ENCODE measurements around the gene TOB2. TPM values are rescaled to one million over a fixed set of nuclear protein-coding genes. Genes with fewer than 3 reads are reported as not detected.
A peak's percentile ranks its signal among the peaks of the same experiment; 100 is the strongest.

TOB2 gene, protein sequence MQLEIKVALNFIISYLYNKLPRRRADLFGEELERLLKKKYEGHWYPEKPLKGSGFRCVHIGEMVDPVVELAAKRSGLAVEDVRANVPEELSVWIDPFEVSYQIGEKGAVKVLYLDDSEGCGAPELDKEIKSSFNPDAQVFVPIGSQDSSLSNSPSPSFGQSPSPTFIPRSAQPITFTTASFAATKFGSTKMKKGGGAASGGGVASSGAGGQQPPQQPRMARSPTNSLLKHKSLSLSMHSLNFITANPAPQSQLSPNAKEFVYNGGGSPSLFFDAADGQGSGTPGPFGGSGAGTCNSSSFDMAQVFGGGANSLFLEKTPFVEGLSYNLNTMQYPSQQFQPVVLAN
- polyA plus RNA-seq (ENCODE audit: low read depth in 6 of 6), result 10 to 100 TPM; 14.0 to 24.0 (median 22.2) TPM

DNA sequence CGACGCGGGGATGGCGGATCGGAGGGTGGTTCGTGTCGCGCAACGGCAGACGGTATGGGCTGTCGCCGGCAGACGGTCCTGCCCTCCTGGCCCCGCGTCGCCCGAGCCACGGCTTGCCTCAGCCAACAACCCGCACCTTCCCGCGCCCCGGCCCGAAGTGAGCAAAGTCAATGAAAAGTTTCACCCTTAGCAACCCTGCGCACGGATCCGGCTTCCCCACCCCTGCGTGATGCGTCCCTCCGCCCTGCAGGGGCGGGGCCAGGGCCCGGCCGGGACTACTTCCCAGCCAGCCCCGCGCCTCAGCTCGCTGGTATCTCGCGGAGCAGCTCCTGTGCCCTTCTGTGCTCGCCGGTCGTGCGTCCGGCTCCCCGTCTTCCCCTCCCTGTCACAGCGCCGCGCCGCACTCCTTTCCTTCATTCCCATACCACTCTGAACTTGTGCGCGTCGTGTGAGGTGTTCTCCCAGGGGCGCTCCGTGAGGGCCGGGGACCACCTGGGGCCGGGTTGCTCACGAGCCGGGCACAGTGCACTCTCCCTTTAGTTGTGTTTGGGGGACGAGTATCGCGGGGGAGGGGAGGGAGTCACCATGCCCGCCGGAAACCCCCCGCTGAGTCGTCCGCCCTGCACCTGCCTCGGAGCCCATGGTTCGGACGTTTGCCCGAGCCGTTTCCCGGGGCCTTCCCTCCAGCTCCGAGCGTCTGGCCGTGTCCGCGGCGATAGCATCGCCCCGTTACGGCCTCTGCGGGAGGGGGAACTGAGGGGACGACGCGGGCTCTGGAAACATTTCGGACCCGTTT lies at the start of gene TOB2:
TSS of gene TOB2 (minus strand) at position 163 of the 796 bp plus-strand sequence. CDS start 9,456 bp downstream, outside the sequence.
- Mint-ChIP-seq H3K4me3 (peak within 1 kb of the TSS; percentile 84 to 100 (median 93)), H3K9me3 (no peaks in the 10 kb centered on the region), H3K27me3 (no peaks in the 10 kb centered on the region), H3K27ac (peak within 1 kb of the TSS; percentile 94 to 99 (median 99)), H3K36me3 (no peaks in the 10 kb centered on the region), H3K4me1 (peaks cover 33 to 47% (median 45%) of the 10 kb centered on the region in 3 donors)
- DNase-seq, result peak; percentile 96
- peak; percentile 50 to 59 for ATAC-seq (ENCODE audit: low read depth in 2 of 2)

DNA sequence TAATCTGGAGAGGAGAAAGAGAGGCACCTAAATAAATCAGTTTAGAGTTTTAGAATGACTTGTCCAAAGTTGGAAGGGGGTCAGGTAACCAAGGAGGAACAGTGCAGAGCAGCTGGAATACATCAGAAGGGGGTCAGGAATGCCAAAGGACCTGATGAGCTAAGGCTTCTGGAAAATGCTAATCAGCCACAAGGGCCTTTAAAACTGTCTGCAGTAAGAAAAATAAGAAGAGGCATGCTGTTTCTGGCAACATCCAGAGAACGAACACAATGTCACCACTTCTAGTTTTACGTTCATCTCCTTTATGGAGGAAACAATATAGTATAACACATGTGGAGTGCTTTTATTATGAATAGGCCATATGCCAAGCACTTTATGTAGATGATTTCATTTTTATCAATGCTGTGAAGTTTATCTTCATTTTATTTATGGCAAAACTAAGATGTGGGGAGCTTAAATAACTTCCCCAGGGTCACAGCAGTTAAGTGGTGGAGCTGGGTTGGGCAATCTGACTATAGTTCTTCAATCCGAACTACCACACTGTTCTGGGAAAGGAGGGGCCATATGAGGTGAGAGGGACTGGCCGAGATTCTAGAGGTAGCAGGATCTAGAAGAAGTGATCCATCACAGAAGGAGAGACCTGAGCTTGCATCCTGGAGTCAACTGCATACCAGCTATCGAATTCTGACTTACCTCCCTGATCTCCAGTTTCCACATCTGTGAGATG lies 44.9 kb upstream of the TOB2 start:
- DNase-seq (no peak), ATAC-seq (ENCODE audit: low read depth in 2 of 2) (no peak)
- no peaks in the 10 kb centered on the region for H3K27me3 Mint-ChIP-seq
- no peaks in the 10 kb centered on the region for H3K9me3 Mint-ChIP-seq
- H3K4me1 Mint-ChIP-seq, result peaks cover 36 to 59% (median 47%) of the 10 kb centered on the region in 3 donors
- H3K4me3 Mint-ChIP-seq, result no peak overlapping the region
- peak overlapping the region in 3 of 6 donors; percentile 40 to 74 (median 66) for H3K27ac Mint-ChIP-seq
- H3K36me3 Mint-ChIP-seq, result no peaks in the 10 kb centered on the region

DNA sequence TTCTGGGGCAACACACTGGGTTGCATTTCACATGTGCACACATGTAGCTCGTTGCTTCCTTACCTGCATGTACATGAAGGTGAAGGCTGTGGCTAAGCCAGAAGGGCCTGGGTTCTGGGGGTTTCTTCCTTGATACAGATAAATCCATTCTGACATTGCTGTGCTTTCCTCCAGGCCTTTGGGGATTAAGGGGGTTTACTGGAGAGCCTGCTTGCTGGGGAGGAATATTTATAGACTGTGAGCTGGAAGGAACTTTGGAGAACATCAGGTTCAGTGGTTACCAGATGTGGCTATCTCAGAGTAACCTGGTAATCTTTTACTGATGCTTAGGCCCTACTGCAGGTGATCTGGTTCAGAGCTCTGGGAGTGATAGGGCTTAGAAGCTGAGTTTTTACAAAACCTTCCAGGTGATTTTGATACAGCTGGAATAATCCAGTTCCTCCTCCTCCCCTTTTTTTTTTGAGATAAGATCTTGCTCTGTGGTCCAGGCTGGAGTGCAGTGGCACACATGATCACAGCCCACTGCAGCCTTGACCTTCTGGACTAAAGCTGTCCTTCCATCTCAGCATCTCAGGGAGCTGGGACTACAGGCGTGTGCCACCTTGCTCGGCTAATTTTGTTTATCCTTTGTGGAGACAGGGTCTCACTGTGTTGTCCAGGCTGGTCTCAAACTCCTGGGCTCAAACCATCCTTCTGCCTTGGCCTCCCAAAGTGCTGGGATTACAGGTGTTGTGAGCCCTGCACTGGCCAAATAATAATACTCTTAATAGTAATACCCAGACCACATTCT lies 42.2 kb upstream of the TOB2 start:
- H3K4me3 Mint-ChIP-seq, result no peak overlapping the region
- no peaks in the 10 kb centered on the region for H3K36me3 Mint-ChIP-seq
- peak overlapping the region in 4 of 6 donors; percentile 16 to 80 (median 46) for H3K27ac Mint-ChIP-seq
- DNase-seq (no peak), ATAC-seq (ENCODE audit: low read depth in 2 of 2) (no peak)
- H3K9me3 Mint-ChIP-seq, result no peaks in the 10 kb centered on the region
- no peaks in the 10 kb centered on the region for H3K27me3 Mint-ChIP-seq
- peaks cover 46 to 79% (median 63%) of the 10 kb centered on the region in 3 donors for H3K4me1 Mint-ChIP-seq

DNA sequence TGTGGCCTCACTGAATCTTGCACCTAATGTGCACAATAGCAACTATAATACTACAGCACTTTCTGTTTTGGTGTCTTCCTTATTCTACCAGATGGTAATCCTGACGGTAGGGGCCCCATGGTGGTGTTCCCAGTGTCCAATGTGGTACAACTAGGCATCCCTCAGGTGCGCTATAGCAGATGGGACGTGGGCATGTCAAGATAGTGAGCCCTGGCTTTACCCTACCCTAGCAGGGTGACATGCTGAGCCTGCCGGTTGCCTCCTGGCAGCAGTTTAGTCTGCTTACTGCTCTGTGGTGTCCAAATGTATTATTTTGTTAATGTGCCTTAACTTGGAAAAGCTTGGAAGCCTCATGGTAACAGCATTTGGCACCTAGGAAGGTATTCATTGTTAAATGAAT lies 41.5 kb upstream of the TOB2 start:
- Mint-ChIP-seq H3K9me3 (no peaks in the 10 kb centered on the region), H3K36me3 (no peaks in the 10 kb centered on the region), H3K4me3 (peak overlapping the region in 2 of 8 donors; percentile 8 to 12), H3K27ac (peak overlapping the region in 3 of 6 donors; percentile 38 to 80 (median 48)), H3K4me1 (peaks cover 49 to 82% (median 66%) of the 10 kb centered on the region in 3 donors), H3K27me3 (no peaks in the 10 kb centered on the region)
- ATAC-seq (ENCODE audit: low read depth in 2 of 2) (no peak), DNase-seq (no peak)

DNA sequence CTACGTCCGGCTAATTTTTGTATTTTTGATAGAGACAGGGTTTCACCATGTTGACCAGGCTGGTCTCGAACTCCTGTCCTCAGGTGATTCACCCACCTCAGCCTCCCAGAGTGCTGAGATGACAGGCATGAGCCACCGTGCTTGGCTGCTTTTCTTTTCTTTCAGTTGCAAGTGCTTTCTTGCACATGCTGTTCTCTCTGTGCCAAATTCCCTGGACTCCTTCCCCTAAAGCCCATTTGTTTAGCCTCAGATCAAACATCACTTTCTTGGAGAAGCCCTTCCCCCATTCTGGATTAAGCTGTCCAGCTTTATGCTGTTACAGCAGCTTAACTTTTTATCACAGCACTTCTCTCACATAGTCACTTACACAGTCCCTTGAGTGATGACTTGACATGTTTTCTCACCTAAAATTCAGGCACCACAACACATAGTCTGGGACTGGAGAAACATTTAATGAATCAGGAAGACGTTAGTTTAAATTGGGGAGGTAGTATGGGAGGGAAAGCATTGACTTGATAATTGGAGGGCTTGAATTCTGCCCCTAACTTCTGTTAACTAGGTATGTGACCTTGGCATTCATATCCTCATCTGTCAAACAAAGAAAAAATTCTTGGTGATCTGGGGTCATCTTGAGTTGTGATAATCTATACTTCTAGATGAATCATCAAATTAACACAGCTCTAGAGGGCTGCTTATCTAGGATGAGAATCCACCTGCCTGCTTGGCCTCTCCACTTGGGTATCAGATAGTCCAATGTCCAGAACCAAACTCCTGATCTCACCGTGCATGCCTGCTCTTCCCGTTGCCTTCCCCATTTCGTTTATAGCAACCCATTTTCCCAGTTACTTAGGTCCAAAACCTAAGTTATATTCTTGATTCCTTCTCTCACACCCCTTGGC lies 40.7 kb upstream of the TOB2 start:
- no peaks in the 10 kb centered on the region for H3K36me3 Mint-ChIP-seq
- DNase-seq (no peak), ATAC-seq (ENCODE audit: low read depth in 2 of 2) (no peak)
- H3K4me1 Mint-ChIP-seq, result peaks cover 56 to 85% (median 73%) of the 10 kb centered on the region in 3 donors
- H3K9me3 Mint-ChIP-seq, result no peaks in the 10 kb centered on the region
- peak overlapping the region in 1 of 8 donors; percentile 12 for H3K4me3 Mint-ChIP-seq
- H3K27me3 Mint-ChIP-seq, result no peaks in the 10 kb centered on the region
- peak overlapping the region in 5 of 6 donors; percentile 21 to 87 (median 72) for H3K27ac Mint-ChIP-seq

DNA sequence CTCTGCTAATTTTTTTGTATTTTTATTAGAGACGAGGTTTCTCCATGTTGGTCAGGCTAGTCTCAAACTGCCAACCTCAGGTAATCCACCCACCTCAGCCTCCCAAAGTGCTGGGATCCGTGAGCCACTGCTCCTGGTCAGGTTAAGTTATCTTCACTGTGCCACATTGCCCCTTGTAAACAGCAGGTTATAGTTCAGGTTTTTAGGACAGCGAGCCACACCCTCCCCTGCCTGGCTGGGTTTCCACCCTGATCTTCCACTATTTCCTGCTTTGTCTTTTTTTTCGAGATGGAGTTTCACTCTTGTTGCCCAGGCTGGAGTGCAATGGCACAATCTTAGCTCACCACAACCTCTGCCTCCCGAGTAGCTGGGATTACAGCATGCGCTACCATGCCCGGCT lies 38.4 kb upstream of the TOB2 start:
- Mint-ChIP-seq H3K9me3 (no peaks in the 10 kb centered on the region), H3K27ac (peak overlapping the region; percentile 37 to 97 (median 90)), H3K36me3 (no peaks in the 10 kb centered on the region), H3K4me3 (peak overlapping the region in 5 of 8 donors; percentile 26 to 49 (median 37)), H3K4me1 (peaks cover 67 to 92% (median 86%) of the 10 kb centered on the region in 3 donors), H3K27me3 (no peaks in the 10 kb centered on the region)
- DNase-seq (no peak), ATAC-seq (ENCODE audit: low read depth in 2 of 2) (no peak)

DNA sequence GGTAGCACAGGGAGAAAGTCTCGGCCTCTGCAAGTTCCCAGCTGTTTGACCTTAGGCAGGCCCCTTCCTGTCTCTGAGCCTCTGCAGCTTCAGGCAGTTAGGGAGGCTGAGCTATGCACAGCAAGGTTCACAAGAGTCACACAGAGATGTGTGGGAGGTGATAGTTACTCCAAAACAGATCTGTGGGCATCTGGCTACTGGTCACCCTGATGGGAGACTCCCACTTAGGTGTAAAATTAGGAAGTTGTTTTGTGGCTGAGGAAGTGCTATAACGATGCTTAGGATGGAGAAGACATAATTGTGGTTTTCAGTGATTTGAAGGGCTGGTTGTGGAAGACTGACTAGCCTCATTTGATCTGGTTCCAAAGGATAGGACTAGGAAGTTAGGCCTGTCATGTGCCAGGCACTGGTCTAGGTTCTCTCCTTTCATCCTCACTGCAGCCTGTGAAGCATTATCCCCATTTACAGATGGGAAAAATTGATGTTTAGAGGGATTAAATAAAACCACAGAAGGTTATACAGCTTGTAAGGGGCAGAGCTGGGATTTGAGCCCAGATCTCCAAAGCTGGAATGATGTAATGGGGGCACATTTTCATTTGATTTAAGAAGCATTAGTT lies 35.8 kb upstream of the TOB2 start:
- ATAC-seq (ENCODE audit: low read depth in 2 of 2) (no peak), DNase-seq (no peak)
- Mint-ChIP-seq H3K4me1 (peaks cover 69 to 95% (median 89%) of the 10 kb centered on the region in 3 donors), H3K4me3 (peak overlapping the region in 7 of 8 donors; percentile 10 to 63 (median 16)), H3K27me3 (no peaks in the 10 kb centered on the region), H3K36me3 (no peaks in the 10 kb centered on the region), H3K27ac (peak overlapping the region; percentile 56 to 96 (median 93)), H3K9me3 (no peaks in the 10 kb centered on the region)

DNA sequence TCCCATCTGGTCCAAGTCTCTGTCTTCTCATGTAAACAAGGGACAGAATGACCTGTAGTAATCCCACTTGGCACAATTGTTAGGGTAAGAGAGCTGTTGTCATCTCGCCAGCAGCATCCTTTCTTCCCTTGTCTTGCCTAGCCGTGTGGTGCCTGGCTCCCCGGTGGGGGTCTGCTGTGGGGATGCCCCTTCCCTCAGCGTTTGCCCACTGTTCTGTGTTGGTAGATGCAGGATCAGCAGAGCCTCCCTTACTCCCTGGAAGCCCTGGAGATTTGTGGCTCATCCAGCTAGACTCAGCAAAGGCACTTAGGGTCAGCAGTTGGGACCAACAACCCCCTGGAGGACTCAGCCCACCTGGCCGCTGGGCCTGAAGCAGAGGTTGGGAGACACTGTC lies 35.3 kb upstream of the TOB2 start:
- ATAC-seq (ENCODE audit: low read depth in 2 of 2), result no peak
- peak overlapping the region; percentile 68 to 96 (median 92) for H3K27ac Mint-ChIP-seq
- DNase-seq, result no peak
- H3K4me3 Mint-ChIP-seq, result peak overlapping the region in 6 of 8 donors; percentile 16 to 63 (median 42)
- H3K27me3 Mint-ChIP-seq, result no peaks in the 10 kb centered on the region
- no peaks in the 10 kb centered on the region for H3K9me3 Mint-ChIP-seq
- H3K4me1 Mint-ChIP-seq, result peaks cover 64 to 93% (median 86%) of the 10 kb centered on the region in 3 donors
- no peaks in the 10 kb centered on the region for H3K36me3 Mint-ChIP-seq

DNA sequence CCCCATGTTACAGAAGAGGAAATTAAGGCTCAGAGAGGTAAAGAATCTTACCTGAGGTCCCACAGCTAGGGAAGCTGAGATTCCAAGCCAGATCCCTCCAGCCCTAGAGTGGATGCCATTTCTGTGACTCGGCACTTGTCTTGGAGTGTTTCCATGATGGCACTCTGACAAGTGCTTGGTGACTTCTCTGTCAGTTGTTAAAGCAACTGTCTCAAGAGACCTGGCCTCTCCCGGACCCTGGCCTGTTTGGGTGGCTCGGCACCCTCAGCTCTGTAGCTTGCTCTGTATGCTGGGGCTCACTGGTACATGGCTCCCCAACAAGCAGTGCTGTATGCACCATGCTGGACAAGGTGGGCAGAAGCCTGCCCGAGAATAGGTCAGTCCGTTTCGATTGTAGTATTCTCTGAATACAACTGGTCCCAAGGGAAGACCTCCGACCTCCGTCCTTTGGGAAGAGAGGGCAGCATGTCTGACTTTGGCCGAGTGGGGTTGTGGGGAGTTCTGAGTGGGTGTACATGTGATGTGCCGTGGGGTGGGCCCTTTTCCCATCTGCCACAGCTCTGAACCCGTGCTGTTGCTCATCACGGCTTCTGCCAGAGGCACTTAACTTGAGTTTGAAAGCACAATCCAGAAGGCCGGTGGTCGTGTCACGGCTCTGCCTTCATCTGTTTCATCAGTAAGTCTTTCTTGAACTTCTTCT lies 34.7 kb upstream of the TOB2 start:
- Mint-ChIP-seq H3K36me3 (no peaks in the 10 kb centered on the region), H3K4me1 (peaks cover 61 to 92% (median 80%) of the 10 kb centered on the region in 3 donors), H3K9me3 (no peaks in the 10 kb centered on the region), H3K27ac (peak overlapping the region; percentile 78 to 98 (median 95)), H3K4me3 (peak overlapping the region in 7 of 8 donors; percentile 37 to 78 (median 40)), H3K27me3 (no peaks in the 10 kb centered on the region)
- DNase-seq (no peak), ATAC-seq (ENCODE audit: low read depth in 2 of 2) (no peak)

DNA sequence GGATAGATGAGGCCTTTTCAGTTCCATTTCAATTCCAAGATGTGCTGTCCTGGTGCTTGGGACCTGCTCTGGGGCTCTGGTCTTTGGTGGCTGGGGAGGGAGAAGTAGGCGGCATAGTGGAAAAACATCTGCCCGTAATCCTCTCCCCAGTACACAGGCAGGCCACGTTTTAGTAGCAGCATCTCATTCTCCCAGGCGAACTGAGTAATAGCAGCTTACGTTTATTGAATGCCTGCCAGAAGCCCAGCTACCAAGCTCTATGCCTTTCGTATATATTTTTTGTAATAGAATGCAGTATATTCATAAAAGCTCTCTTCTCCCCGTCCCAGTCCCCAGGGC lies 33.8 kb upstream of the TOB2 start:
- ATAC-seq (ENCODE audit: low read depth in 2 of 2) (no peak), DNase-seq (no peak)
- no peaks in the 10 kb centered on the region for H3K27me3 Mint-ChIP-seq
- H3K4me3 Mint-ChIP-seq, result peak overlapping the region in 7 of 8 donors; percentile 12 to 87 (median 82)
- no peaks in the 10 kb centered on the region for H3K36me3 Mint-ChIP-seq
- H3K27ac Mint-ChIP-seq, result peak overlapping the region; percentile 78 to 98 (median 95)
- peaks cover 56 to 88% (median 78%) of the 10 kb centered on the region in 3 donors for H3K4me1 Mint-ChIP-seq
- H3K9me3 Mint-ChIP-seq, result no peaks in the 10 kb centered on the region

All from naive B cell (primary cell).